Activated CD4-positive, alpha-beta T cell treated with anti-CD3 and anti-CD28 coated beads, Interleukin-2, amount 50 U/mL, for 4 hours (primary cell): ENCODE measurements around the gene BMAL1.
"Not testable (repeated sequence)": the region's sequence is repeated elsewhere in the genome, so short reads cannot be mapped to it uniquely, and the experiment has no call there.

Experiments used
- DNase-seq, 2 experiments: peaks; one replicate each; pipeline ENCODE4 v3.0.0-alpha.2; 2020

Gene BMAL1

GRCh38 chr11:13277768-13278608 is at the start of gene BMAL1:
BMAL1 (plus strand) TSS chr11:13277790; CDS start chr11:13354309, 76,519 bp downstream.
- DNase-seq, result peak; percentile 29 to 31

- DNase-seq, result no peak
Observed at GRCh38 chr11:13228572-13228971, 49.0 kb upstream of the BMAL1 start.

- no peak for DNase-seq
Observed at GRCh38 chr11:13229136-13229535, 48.5 kb upstream of the BMAL1 start.

- DNase-seq, result no peak
Observed at GRCh38 chr11:13229711-13230318, 47.8 kb upstream of the BMAL1 start.

GRCh38 chr11:13233173-13233745 is 44.3 kb upstream of the BMAL1 start:
- no peak for DNase-seq

GRCh38 chr11:13235895-13236294 is 41.7 kb upstream of the BMAL1 start:
- no peak for DNase-seq

- DNase-seq, result no peak
Observed at GRCh38 chr11:13236626-13237025, 41.0 kb upstream of the BMAL1 start.

- DNase-seq, result no peak
Observed at GRCh38 chr11:13237761-13238160, 39.8 kb upstream of the BMAL1 start.

GRCh38 chr11:13238879-13239514 is 38.6 kb upstream of the BMAL1 start:
- peak; percentile 45 to 49 for DNase-seq

- no peak for DNase-seq
Observed at GRCh38 chr11:13242564-13242963, 35.0 kb upstream of the BMAL1 start.

GRCh38 chr11:13247606-13248296 is 29.8 kb upstream of the BMAL1 start:
- no peak for DNase-seq

- DNase-seq, result no peak
Observed at GRCh38 chr11:13249177-13249576, 28.4 kb upstream of the BMAL1 start.

GRCh38 chr11:13249992-13250391 is 27.6 kb upstream of the BMAL1 start:
- no peak for DNase-seq

GRCh38 chr11:13251966-13252365 is 25.6 kb upstream of the BMAL1 start:
- DNase-seq, result no peak

- no peak for DNase-seq
Observed at GRCh38 chr11:13252438-13252837, 25.2 kb upstream of the BMAL1 start.

GRCh38 chr11:13256216-13256615 is 21.4 kb upstream of the BMAL1 start:
- DNase-seq, result no peak

GRCh38 chr11:13258061-13258460 is 19.5 kb upstream of the BMAL1 start:
- not testable (repeated sequence) for DNase-seq

GRCh38 chr11:13258855-13259254 is 18.7 kb upstream of the BMAL1 start:
- DNase-seq, result no peak

GRCh38 chr11:13259374-13259773 is 18.2 kb upstream of the BMAL1 start:
- no peak for DNase-seq

- no peak for DNase-seq
Observed at GRCh38 chr11:13260201-13260962, 17.2 kb upstream of the BMAL1 start.

- DNase-seq, result no peak
Observed at GRCh38 chr11:13260963-13261588, 16.5 kb upstream of the BMAL1 start.
